Measurements from ENCODE around the gene THRB. TPM values are rescaled to one million over a fixed set of nuclear protein-coding genes. Genes with fewer than 3 reads are reported as not detected.

THRB gene
- polyA plus RNA-seq, 2 of the 4 experiments (the other 2 are of a cell fraction) = 2.0 to 2.3 TPM

- no peak for TF ChIP-seq HES2 (IDR thresholded peaks at IDR 0.05)
- no peak for ATAC-seq
- WGBS (ENCODE audit: missing lambda C conversion rate) = 89% methylated on average over 1 of the region's 1 CpG
- no peak for DNase-seq (ENCODE audit: low read depth in 1 of 2, low spot score in 1 of 2)
- Histone ChIP-seq H3K4me3 (no peak overlapping the region), H3K9me3 (no peaks in the 10 kb centered on the region), H3K4me1 (no peaks in the 10 kb centered on the region), H3K27ac (no peak overlapping the region), H3K4me2 (no peak overlapping the region)
- ChIA-PET CTCF (interaction anchor here (1.3 kb wide), 1 partner anchor 39 kb away, joined by 3 read pairs; no protein-coding TSS in a partner anchor), POLR2A (no interaction called here)
- FAIRE-seq = no peak
These were observed 295.9 kb downstream of the THRB start for GRCh38 chr3:24198728-24199127.

GRCh38 chr3:24197809-24198208 is 296.8 kb downstream of the THRB start:
- Histone ChIP-seq H3K4me2 (no peak overlapping the region), H3K4me3 (no peak overlapping the region), H3K9me3 (no peaks in the 10 kb centered on the region), H3K4me1 (no peaks in the 10 kb centered on the region), H3K27ac (no peak overlapping the region)
- WGBS (ENCODE audit: missing lambda C conversion rate) = 93% methylated on average over 5 of the region's 5 CpGs
- POLR2A ChIA-PET = no interaction called here
- DNase-seq (ENCODE audit: low read depth in 1 of 2, low spot score in 1 of 2) (peak in 1 of 2 experiments; percentile 6), ATAC-seq (peak; percentile 34 to 58; a peak in 3 of 6 replicates), FAIRE-seq (no peak)
- CTCF ChIA-PET = interaction anchor here (0.6 to 1.3 kb wide), 3 partner anchors 12 to 689 kb away, joined by 3 read pairs; no protein-coding TSS in a partner anchor
- TF ChIP-seq FOSB (CRISPR knock-in tag; IDR thresholded peaks at IDR 0.05) (no peak), FOXS1 (CRISPR knock-in tag; IDR thresholded peaks at IDR 0.05) (no peak), NPAS2 (CRISPR knock-in tag; IDR thresholded peaks at IDR 0.05; ENCODE audit: borderline replicate concordance) (no peak), REST (IDR thresholded peaks at IDR 0.05) (no peak), CBX8 (IDR thresholded peaks at IDR 0.05) (no peak), GATA3 (IDR thresholded peaks at IDR 0.05; ENCODE audit: borderline replicate concordance) (no peak), HOXA7 (CRISPR knock-in tag; IDR thresholded peaks at IDR 0.05) (no peak)

- ChIA-PET CTCF (no interaction called here), POLR2A (no interaction called here)
- DNase-seq (ENCODE audit: low read depth in 1 of 2, low spot score in 1 of 2) (no peak), FAIRE-seq (no peak), ATAC-seq (no peak)
- Histone ChIP-seq H3K4me2 (no peak overlapping the region), H3K27ac (no peak overlapping the region), H3K4me1 (no peaks in the 10 kb centered on the region), H3K4me3 (no peak overlapping the region), H3K9me3 (no peaks in the 10 kb centered on the region)
- TF ChIP-seq MAZ (IDR thresholded peaks at IDR 0.05; ENCODE audit: borderline replicate concordance, low read depth, low read length) (no peak), FOSL2 (IDR thresholded peaks at IDR 0.05) (no peak), FOSL2 (CRISPR knock-in tag; IDR thresholded peaks at IDR 0.05) (peak; percentile 23; the same call in 1 of the 2 replicates)
These were observed 298.1 kb downstream of the THRB start for GRCh38 chr3:24196526-24196925.

- CTCF ChIA-PET = interaction anchor here (2.0 kb wide), 1 partner anchor 10 kb away, joined by 7 read pairs; no protein-coding TSS in a partner anchor
- no peak for DNase-seq (ENCODE audit: low read depth in 1 of 2, low spot score in 1 of 2)
These were observed 299.0 kb downstream of the THRB start for GRCh38 chr3:24195504-24196230.

More at GRCh38 chr3:24195504-24196230, 299.0 kb downstream of the THRB start:
- ATAC-seq = no peak
- Histone ChIP-seq H3K9me3 (no peaks in the 10 kb centered on the region), H3K4me3 (no peak overlapping the region), H3K4me2 (no peak overlapping the region), H3K27ac (no peak overlapping the region), H3K4me1 (no peaks in the 10 kb centered on the region)
- POLR2A ChIA-PET = no interaction called here
- TF ChIP-seq ZNF302 (CRISPR knock-in tag; IDR thresholded peaks at IDR 0.05) = no peak
- no peak for FAIRE-seq
